HG03575 (cell line): ENCODE data around the gene RNF181.
"Not testable (repeated sequence)": the region's sequence is repeated elsewhere in the genome, so short reads cannot be mapped to it uniquely, and the experiment has no call there.

ENCODE experiments used
- ATAC-seq: cut with Tn5 transposase; IDR thresholded peaks from one replicate; pipeline ENCODE4 v1.9.1; 2021; ENCODE audit not compliant: unreplicated experiment, insufficient number of reproducible peaks, low FRiP score; ENCODE audit errors: extremely low read depth

RNF181 gene, protein sequence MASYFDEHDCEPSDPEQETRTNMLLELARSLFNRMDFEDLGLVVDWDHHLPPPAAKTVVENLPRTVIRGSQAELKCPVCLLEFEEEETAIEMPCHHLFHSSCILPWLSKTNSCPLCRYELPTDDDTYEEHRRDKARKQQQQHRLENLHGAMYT

DNA sequence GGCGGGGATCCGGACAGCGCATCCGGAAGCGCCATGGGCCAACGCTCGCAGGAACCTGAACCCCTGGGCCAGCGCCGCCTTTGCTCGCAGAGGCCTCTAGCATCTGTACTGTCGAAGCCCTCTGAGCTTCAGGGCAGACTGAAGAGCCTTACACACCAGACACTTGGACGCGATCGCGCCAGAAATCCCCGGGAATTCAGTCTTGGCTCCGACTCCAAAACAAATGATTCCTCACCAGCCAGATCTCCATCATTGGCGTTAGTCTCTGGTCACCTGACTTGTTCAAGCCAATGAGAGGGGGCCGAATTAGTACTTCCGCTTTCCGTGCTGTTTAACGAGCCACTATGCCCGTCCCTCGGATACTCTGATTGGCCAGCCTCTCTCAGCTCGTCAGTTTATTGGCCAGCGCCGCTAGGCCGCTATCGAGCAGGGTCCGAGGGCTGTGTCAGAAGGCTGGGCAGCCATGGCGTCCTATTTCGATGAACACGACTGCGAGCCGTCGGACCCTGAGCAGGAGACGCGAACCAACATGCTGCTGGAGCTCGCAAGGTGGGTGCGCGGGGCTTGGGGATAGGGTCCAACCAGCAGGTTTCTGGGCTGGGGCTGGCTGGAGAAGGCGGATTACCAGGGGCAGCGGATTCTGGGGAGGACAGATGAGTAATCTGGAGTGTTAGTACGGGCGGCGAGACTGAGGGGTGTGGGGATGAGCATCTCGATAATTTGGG lies at the start of gene RNF181:
Gene RNF181 (plus strand): TSS at position 445 of the 725 bp plus-strand sequence. CDS start 19 bp downstream, at position 464.
- peak; percentile 89 for ATAC-seq

DNA sequence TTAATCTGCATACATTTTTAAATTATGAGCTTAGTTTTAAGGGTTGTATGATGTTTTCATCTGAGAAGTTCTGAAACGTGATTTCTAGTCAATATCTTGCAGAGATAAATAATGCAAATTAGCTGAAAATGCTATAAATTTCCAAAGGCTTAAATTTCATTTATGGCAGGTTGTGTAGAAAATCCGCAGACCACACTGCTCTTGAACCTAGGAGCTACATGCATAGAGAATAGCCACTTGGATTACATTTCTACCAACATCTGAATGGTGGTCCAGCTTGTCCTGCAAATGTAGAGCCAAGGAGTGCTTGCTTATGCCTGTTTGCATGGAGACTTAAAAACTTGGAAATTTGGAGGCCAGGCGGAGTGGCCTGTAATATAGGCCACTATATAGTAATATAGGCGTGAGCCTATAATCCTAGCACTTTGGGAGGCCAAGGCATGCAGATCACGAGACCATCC lies 49.7 kb upstream of the RNF181 start:
- no peak for ATAC-seq

DNA sequence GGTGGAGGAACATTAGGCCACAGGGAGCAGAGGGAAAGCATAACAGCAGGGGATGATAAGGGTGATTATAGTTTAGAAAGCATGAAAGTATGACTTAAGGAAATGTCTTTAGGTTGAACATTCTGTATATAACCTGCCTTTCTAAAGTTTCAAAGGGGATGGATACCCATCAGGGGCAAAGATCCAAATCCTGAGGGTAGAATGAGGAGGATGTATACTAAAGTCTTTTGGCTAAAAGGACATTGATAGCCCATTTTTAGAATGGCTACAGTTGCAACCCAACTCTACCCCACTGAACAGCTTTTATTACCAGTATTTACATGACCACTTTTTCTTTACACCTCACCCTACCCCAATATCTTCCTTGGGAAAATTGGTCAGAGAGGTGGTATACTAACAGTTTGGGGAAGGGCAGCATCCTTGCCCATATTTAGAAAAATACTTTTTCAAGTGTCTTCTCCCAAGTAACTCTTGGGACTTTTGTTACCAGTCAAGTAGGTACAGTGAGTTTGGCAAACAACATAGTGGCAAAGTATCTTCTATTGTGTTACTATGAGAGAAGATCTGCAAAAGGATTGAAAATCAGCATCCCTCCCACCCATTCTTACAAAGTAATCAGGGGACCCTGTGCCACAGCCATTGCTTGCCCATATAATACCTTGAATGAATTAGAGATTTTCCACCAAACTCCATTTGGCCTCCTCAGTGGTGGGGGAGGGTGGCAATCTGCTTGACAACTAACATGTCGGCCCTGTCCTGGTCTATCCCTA lies 48.3 kb upstream of the RNF181 start:
- no peak for ATAC-seq

DNA sequence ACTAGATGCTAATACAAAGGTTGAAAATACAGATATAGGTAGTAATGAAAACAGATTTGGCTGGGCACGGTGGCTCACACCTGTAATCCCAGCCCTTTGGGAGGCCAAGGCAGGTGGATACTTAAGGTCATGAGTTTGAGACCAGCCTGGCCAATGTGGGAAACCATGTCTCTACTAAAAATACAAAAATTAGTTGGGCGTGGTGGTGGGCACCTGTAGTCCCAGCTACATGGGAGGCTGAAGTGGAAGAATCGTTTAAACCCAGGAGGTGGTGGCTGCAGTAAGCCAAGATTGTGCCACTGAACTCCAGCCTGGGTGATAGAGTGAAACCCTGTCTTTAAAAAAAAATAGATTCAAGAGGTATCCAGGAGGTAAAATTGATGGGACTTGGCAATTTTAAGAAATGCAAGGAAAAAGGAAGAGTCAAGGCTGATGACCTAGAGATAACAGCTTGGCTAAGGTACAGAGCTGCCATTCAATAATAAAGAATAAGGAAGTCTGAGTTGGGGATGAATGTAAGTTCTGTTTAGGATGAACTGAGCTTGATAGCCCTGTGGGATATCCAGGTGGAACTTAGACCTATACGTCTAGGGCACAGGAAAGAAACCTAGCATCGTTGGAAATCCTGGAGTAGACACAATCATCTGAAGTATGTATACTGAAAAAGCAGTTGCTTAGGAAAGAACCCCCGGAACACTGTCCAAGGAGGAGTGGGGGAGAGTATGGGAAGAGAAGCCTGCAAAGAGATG lies 47.5 kb upstream of the RNF181 start:
- ATAC-seq, result no peak

DNA sequence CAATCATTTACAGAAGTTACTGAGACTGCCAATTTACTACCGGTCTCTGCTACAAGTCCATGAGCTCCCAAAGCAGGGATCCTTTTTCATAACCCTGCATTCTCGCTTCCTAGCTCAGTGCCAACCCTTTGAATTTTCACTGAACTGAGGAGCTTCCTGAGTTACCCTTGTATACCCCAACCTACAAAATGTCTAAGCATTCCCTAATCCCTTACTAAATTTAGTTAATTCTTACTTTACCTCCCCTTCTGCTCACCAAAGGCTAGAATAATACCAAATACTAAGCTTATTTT lies 47.0 kb upstream of the RNF181 start:
- ATAC-seq, result no peak

DNA sequence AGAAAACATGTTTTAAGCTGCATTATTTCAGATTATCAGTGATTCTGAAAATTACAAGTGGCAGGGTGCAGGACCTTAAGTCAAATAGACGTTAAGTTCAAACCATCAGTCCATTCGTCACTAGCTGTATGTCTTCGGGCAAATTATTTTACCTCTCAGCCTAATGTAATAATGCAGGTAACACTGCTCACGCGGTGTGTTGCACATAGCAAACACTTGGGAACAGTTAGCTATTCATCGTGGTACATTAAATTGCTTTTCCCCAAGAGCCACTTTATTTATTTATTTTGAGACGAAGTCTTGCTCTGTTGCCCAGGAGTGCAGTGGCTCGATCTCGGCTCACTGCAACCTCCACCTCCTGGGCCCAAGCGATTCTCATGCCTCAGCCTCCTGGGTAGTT lies 46.5 kb upstream of the RNF181 start:
- ATAC-seq, result no peak

DNA sequence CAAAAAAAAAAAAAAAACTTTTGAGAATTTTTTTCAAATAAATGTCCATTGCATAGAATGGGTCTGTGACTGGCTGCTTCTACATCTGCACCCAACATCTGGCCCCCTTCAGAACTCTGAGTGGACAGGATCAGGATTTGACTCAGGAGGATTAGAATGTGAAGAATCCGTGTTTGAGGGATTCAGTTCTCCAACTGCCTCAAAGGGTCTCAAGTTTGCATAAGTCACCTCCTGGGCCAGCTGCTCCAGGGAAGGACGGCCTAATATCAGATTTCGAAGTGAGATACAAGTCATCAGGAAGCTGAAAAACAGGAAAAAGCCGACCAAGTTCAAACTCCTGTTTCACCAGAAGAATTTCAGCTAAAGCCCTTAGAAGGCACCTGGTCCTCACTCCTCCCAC lies 45.7 kb upstream of the RNF181 start:
- no peak for ATAC-seq

DNA sequence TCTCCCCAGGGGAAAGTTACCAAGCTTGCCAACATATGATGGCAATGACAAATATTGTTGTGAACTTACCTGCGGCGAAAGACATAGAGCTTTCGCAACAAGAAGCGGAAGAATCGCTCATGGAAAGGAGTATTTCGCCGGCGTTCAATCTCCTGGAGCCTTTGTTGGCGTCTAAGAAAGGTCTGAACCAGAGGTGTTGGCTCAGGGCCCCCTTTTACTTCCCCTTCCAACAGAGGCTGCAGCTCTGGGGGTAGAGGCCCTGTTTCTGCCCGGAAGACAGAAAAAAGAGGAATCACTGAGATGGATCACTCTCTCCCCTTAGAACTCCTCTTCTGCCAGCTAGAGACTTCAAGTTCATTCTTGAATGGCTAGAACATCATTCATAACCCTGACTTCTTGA lies 45.1 kb upstream of the RNF181 start:
- ATAC-seq, result no peak

DNA sequence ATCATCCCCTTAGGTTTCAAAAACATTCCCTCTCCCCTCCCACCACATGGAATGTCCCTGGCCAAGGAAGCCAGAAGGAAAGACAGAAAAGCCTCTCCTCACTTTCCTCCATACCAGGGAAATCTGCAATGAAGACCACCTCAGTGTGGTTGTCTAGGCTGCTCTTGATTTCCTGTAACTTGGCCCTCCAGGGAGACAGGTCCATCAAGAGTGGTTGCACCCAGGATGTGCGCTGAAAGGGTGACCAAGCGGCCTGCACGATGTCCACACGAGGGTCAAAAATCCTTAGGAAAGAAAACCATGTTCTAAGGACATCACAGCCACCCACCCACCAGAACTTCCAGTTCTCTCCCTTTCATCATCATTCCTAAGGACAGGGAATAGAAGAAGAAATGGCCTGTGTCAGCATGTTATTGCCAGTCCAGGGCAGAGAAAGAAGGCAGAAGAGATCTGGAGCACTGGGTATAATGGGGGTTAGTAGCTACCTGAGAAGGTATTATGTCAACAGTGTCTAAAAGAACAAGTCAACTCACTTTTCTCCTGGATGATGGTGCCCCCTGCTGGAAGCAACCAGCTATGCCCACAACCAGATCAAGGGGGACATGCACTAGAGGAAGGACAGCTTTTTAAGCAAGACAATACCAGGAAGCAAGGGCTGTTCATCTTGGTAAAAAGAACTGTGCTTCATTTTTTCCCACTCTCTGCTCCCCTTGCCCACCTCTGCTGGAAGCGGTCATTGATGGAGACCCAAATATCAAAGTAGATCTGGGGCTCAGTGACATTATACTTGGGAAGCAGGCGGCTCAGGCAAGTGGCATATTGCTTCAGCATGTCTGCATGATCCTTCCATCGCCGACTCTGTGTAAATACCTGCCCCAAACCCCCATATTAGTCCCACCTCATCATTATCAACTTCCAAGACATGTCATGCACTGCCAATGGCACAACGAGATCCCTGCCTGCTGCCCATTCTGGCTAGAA lies 43.6 kb upstream of the RNF181 start:
- ATAC-seq, result no peak

DNA sequence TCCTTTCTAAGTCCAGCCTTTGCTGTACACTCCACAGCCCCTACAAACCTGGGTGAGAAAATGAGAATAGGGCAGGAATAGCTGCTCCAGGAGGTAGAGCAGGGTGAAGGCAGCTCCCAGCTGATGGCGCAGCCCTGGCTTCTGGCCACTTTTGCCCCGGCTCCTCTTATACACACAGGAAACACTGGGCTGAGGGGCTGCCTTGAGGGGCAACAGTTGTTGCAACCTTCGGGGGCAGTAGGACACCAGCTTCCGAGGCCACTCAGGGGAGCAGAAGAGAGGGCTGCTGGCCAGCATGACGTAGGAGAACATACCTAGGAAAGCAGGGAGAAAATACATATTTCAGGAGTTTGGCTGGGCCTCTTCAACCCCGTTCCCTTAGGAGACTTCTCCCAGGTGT lies 42.4 kb upstream of the RNF181 start:
- ATAC-seq, result no peak

DNA sequence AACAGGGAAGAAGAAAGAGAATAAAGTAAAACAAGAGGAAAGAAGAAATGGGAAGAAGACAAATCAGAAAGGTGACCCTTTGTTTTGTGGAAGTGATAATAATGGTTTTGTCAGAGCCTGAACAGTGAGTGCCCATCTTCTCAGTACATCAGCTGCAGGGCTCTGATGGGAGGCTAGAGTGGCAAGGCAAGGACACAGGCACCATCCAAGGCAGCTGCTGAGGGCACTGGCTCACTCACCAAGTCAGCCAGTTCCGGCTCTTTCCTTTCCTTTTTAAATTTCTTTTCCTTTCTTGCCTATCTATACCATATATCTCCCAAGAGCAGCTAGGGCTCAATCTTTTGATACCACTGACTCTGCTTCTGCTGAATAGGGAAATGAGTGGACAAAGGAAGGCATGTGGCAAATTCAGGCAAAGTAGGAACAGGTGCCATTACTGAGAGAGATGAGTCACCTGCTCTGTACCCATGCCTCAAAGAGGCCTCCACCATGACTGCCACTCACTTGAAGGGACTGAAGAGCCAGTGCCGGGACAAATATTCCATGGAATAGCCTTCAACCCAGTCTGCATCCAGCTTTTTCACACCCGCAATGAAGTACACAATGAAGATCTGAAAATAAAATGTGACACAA lies 40.4 kb upstream of the RNF181 start:
- ATAC-seq, result no peak

DNA sequence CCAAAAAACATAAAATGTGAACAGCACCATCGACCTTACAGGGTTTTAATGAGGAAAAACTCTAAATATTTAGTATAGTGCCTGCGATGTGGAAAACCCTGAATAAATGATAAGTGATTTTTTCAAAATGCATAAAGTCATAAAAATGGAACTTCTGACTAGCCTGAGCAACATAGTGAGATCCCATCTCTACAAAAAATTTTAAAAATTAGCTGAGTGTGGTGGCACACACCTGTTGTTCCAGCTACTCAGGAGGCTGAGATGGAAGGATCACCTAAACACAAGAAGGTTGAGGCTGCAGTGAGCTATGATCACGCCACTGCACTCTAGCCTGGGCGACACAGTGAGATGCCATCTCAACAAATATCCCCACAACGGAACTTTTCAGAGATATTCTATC lies 38.4 kb upstream of the RNF181 start:
- no peak for ATAC-seq

DNA sequence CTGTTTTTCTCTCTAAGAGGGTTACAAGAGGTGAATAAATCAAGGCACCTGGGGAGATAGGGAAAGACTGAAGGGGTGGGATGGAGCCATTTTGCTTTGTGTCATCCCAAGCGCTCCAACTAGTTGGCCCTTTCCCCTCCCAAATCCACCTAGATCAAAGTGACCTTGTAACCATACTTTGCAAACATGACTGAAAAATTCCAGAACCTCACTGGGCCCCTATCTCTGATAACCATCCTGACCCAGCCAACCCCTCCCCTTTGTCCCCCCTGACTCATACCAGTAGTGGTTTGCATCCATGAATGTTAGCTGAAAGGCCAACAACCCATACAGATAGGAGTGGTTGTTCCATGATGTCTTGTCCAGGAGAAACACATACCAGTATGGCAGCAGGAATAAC lies 37.4 kb upstream of the RNF181 start:
- no peak for ATAC-seq

DNA sequence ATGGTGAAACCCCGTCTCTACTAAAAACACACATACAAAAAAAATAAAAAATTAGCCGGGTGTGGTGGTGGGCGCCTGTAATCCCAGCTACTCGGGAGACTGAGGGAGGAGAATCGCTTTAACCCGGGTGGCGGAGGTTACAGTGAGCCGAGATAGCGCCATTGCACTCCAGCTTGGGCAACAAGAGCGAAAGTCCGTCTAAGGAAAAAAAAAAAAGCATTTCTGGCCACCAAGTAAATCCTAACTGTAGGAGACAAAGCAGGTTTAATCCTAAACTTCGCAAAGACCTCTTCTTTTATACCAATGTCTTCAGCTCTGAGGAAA lies 35.2 kb upstream of the RNF181 start:
- ATAC-seq, result not testable (repeated sequence)

DNA sequence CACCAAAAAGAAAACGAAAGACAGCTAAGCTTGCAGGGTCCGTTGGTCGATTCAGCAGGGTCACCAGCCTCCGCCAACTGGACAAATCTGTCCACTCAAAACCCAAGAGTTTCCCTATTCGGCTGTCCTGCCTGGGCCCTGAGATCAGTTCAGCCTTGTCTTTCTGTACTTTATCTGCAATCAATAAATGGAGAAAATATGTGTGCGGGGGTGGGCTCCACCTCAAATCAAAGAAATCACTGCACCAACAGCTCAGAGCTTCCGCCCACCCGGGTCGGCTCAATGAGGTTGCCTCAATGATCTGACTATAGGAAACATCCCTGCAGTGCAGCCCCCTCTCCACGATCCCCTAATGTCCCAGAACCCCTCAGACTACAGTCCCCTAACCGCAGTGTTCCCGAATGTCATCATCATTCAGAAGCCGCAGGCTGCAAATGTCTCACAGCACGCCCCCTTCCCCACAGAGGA lies 34.7 kb upstream of the RNF181 start:
- ATAC-seq, result no peak

DNA sequence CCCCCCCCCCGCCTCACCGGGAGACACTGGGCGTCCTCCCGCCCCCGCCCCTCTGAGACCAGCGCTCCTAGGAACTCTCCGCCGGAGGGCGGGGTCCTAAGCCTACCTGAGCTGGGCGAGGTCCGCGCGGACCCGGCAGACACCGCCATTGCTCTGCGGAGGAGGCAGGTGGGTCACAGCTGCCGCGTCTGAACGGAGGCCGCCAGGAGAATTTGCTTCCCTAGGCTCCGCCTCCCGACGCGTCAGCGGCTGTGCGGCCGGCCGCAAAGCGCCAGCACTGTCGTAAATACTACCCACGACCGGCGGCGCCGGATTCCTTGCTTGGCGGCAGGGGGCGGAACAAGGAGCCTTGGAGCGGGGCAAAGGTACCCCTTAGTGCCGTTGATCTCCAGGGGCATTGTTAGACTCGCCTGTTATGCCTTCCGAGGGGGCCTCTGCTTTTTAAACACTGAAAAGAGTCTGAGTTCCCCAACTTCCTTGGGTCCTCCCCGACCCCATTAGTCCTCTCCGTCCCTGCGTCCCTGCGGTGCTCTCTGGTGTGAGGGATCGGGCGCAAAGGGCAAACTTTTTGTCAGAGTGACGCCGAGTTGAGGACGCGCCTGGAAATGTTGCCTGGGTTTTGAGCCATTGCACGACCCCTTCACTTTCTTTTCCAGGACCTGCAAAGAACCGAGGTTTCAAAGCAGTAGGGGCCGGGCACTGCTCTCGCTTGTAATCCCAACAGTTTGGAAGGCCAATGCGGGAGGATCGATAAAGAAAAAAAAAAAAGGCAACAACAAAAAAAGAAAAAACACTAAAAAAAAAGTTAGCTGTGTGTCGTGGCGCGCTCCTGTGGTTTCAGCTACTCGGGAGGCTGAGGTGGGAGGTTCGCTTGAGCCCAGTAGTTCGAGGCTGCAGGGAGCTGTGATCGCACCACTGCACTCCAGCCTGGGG lies 34.0 kb upstream of the RNF181 start, which contains the start of gene GGCX:
Gene GGCX (minus strand): TSS at position 214 of the 933 bp plus-strand sequence. CDS start 65 bp downstream, at position 149.
- peak; percentile 45 for ATAC-seq

DNA sequence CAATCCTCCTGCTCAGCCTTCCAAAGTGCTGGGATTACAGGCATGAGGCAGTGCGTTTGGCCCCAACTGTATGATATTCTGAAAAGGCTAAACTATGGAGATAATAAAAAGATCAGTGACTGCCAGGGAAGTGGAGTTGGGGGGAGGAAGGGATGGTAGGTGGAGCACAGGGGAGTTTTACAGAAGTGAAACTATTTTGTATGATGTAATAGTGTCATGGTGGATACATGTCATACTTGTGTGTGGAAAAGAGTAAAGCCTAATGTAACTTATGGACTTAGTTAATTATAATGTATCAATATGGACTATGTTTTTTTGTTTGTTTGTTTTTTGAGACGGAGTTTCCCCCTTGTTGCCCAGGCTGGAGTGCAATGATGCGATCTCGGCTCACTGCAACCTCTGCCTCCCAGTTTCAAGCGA lies 31.4 kb upstream of the RNF181 start:
- ATAC-seq, result no peak
